ENCODE data around the gene CLCA2.

CLCA2 gene

DNA sequence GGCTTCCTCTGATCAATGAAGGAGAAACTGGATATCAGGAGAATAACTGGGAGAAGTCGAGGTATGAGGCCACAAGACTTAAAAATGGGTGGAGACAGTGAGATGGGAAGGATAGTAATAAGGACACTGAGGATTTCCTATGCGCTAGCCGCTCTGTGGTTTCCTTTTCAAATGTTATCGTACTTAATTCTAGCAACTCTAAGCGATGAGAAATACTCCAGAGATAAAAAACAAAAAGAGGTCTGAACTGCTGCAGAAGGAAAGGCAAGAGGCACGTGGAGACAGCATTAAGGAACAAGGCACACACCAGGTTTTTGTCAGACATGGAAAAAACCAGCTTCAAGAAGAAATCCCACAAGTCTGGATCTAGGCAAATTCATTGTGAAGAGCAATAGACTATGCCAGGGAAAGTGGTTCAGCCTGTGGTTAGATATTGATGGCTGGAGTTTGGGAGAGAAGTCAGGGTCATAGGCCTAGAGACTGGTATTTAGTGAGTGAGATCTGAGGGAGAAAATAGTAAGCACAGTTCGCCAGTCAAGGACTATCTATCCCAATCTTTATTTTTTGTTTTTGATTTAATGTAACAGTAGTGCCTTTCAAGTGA is 5.3 kb downstream of the CLCA2 start:
- peak; percentile 12 for DNase-seq (ENCODE audit: low read depth)

DNA sequence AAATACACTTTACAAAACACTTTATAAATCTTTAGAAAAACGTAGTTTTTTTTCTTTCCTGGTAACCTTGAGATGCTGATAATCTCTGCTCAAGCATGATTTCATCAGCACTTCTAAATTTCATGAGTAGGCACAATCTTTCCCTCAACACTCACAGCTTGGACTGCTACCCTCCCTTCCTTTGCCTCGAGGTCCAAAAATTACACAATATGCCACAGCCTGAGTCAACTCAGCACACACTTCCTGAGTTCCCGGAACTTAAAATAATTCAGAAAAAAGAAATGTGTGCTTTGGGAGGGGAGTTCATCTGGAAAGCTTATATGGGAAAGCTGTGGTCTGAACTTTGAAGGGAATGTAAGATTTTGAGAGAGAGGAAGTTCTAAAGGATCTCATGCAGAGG is 5.9 kb downstream of the CLCA2 start:
- peak; percentile 70 for DNase-seq (ENCODE audit: low read depth)

DNA sequence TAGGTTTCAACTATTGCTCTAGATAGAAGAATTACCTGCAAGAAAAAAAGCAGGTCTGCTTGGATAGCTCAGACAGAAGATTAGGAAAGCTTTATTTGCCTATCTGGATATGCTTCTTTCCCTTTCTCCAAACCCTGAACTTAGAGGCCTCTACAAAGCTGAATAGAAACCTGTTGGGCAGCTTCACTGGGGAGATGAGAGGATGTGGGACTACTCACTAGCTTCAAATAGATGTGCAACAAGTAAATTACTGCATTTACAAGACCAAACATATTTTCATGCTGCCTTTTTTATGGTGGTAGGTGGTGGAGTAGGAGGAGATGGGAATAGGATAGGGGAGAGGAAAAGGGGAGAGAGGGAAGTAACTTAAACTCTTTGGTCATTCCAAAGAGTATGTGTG is 6.4 kb downstream of the CLCA2 start:
- no peak for DNase-seq (ENCODE audit: low read depth)

DNA sequence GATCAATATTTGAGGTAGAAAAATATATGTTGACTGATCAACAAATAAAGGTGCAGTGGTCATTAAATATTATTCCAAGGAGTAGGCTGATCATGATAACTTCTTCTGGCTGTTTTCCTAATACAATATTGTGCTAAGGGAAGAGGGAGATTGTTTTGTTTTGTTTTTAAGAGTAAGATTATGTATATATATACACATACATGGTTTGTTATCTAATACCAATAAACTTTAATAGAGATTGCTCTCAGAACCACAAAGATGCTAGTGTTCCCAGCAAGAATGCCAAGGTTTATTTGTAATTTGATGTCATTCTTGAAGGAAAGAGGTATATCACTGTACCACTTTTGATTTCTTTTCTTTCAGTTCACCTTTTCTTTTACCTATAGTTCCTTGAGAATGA is 10.1 kb downstream of the CLCA2 start:
- DNase-seq (ENCODE audit: low read depth): no peak

DNA sequence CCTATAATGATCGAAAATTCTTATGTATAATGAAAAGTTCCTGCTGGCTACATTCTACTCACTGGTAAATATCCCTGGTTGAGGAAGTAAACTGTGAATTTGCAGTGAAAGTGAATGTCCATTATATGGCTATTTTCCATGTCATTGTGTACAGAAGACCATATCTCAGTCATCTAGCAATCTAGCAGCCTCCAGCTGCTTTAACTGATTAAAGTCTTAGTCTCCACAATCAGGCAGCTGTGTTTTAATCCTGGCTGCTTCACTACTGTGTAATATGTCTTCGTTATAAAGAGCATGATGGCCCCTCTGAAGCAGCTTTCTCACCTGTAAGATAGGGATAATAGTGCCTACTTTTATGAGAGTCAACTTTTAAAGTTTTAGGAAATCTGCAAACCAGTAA is 11.4 kb downstream of the CLCA2 start:
- DNase-seq (ENCODE audit: low read depth): no peak

DNA sequence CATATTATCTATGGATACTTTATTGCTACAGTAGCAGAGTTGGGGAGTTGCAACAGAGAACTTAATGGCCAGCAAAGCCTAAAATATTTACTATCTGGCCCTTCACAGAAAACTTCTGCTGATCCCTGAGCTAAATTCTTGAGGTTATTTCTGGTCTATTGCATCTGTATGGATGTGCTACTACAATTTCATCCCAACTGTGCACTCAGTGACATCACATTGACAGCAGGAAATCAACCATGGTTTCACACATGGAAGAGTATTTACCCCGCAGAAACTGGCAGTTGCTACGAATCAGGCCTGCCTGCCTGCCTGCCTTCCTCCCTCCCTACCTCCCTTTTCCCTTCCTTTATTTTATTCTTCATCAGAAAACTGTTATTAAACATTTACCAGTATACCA is 12.1 kb downstream of the CLCA2 start:
- no peak for DNase-seq (ENCODE audit: low read depth)

DNA sequence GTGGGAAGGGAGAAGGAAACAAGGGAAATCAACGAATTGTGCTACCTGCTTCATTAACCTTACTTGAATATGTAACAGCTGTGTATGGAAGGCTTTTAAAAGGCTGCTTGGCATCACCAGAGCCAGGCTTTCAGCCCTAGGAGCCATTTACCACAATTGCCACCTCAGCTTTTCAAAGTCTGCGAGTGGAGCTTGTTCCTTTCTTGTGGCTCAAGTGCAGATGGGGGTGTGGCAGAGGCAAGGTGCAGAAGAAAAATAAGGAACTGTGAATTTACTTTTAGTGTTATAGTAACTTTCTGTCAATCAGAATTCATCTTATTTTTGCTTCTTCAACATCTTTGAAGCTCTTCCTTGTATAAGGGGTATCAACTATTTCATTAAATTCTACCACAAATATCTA is 17.6 kb downstream of the CLCA2 start:
- no peak for DNase-seq (ENCODE audit: low read depth)

DNA sequence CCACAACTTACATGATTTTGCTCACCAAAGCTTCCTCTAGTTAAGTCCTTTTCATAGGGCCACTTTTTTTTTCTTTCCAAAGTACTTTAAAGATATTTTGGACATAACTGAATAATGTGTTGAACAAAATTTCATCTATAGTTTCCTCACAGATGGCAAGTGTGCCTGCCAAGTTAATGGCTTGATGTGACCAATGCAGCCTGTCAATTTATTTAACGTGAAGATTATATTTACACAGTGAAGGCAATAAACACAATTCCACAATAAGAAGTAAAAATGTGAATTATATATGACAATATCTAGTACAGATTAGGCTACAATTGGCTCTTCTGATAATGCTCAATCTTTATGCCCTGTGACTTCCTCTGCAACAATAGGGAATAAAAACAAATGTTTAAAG is 18.0 kb downstream of the CLCA2 start:
- DNase-seq (ENCODE audit: low read depth): no peak

DNA sequence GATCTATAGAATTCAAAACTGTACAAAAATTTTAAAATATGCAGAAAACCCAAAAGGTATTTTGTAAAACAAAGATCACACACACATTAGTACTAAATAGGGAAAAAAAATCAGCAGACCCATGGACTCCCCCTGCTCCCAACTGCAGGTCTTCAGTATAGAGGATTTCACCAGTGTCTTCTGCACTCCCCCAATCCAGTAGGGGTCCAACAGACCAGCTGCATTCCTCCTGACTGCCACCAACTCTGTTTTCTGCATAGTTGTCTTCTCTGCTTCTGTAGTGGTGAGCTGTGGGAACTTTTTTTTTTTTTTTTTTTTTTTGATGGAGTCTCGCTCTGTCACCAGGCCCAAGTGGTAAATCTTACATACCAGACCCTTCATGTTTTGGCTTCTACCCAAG is 21.9 kb downstream of the CLCA2 start:
- DNase-seq (ENCODE audit: low read depth): no peak

DNA sequence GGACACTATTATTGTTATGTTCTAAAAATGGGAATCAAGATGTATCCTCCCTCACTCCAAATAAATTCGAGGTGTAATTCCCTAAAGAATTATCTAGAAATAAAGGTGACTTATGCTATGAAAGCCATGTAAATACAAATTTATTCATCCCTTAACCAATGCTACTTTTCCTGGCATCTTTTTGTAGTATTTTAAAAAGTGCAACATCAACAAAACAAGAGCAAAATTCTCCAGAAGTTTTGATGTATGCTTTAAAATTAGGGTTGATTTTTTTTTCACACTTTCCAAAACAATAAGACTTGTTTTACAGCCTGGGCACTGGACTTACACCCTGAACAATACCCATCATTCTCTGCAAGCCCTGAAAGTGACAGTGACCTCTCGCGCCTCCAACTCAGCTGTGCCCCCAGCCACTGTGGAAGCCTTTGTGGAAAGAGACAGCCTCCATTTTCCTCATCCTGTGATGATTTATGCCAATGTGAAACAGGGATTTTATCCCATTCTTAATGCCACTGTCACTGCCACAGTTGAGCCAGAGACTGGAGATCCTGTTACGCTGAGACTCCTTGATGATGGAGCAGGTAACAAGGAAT is 23.3 kb downstream of the CLCA2 start:
- no peak for DNase-seq (ENCODE audit: low read depth)

DNA sequence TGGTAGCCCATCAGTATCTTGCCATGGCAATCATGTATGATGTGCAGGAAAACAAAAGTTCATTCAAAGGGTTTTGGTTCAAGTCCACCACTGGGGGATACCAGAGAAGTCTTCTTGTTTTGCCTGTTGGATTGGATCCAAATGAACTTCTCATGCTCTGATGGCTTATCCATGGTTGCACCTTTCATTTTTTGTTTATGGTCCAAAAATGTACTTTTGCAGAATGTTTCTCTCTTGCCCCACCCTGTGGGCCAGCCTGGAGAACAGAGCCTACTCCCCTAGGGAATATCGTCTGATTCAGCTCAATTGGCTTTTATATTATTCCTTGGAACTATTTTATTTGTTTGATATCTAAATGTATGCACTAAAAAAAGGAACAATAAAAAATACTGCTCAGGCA is 24.7 kb downstream of the CLCA2 start:
- DNase-seq (ENCODE audit: low read depth): no peak

DNA sequence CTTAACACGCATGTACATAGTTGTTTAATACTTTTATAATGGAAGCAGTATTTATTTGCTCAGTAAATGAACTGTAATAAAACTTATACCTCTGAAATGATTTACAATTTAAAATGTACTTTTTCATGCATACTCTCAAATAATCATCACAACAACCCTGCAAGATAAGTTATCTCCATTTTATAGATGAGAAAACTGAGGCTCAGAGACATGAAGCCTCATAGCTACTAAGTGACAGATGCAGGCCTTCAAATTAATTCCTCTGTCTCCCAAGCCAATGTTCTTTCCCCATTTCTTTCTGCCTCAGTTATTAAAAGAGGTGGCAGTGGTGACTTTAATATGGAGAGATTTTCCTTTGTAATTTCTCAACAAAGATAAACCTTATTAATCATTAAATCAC is 25.1 kb downstream of the CLCA2 start:
- DNase-seq (ENCODE audit: low read depth): no peak

DNA sequence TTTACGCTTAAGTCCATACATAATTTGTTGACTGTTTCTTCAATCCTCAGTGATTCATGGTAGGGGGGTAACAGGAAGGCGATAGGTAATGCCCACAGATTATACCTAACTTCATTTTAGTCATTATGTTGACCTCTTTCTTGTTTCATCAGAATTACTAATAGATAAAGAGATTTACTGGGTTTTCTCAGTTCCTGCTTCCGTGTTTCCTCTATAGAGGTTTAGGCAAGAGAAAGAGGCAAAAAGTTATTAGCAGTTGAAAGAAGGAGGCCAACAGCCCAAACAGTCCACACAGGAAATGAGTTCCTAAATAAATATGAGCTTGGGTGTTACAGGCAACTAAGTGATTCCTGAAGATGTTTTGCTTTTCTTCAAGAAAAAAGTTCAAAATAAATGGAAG is 26.9 kb downstream of the CLCA2 start:
- no peak for DNase-seq (ENCODE audit: low read depth)

DNA sequence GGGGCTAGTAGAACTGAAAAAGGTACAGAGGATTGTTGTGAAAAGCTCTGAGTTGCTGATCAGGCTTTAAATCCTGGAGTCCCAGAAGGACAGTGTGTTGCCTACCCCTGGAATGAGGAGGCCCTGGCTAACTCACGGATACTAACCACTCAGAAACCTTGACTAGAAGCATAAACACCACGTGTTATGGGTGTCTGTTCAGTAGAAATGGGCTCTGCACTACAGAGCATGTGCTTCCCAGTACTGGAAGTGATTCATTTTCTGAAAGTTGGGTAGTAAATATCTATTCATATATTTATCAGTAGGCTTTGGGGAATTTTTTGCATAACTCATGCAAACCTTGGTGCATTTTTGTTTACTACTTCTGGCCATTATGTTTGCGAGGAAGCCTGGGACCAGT is 29.7 kb downstream of the CLCA2 start:
- DNase-seq (ENCODE audit: low read depth): no peak

DNA sequence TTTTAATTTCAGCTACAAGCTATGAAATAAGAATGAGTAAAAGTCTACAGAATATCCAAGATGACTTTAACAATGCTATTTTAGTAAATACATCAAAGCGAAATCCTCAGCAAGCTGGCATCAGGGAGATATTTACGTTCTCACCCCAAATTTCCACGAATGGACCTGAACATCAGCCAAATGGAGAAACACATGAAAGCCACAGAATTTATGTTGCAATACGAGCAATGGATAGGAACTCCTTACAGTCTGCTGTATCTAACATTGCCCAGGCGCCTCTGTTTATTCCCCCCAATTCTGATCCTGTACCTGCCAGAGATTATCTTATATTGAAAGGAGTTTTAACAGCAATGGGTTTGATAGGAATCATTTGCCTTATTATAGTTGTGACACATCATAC is 31.1 kb downstream of the CLCA2 start:
- no peak for DNase-seq (ENCODE audit: low read depth)

DNA sequence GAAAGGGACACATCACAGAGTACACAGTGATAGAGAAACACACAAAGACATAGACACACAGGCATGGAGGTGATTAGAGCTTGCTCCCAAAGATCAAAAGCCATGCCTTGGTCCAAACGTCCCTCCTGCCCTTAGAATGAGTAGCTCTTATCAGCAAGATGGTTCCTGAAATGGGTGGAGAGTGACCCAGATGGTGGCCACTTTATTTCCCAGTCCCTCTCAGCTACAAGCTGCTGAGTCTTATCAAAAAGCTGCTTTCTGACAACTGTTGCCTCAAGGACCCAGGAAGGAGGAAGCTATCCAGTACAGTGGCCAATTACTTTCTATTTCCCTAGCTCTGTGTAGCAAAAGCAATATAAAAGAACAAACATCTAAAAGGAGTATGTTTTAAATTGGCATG is 37.0 kb downstream of the CLCA2 start:
- peak; percentile 45 for DNase-seq (ENCODE audit: low read depth)

DNA sequence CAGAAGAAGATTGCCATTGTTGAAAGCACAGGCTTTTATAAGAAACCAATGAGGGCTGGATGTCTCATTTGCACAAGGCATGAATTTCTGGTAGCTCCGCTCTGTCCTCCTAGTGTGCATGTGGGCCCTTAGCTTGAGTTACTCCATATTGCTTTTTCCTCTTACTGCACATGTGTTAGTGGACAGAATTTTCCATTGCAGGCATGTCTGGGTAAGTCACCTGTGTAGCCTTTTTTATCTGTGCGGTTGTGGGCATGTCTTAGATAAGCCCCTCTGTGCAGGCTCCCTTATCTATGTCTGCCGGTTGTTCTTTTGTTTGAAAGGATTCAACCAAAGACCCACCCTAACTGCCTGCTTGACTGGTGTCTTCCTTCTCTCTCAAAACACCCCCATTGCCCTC is 37.5 kb downstream of the CLCA2 start:
- DNase-seq (ENCODE audit: low read depth): peak; percentile 86

DNA sequence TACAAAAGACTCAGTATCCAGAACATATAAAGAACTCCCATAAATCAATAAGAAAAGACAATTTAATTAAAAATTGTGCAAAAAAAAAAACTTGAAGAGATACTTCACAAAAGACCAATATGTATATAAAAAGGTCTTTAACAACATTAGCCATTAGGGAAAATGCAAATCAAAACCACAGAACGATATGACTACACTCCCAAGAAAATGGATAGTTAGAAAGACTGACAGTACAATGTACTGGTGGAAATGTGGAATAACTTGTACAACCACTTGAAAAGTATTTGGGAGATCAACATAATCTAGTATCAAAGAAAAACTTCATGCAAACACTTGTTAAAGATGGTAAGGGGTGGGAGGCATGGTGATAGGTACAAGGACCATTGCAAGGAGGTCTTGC is 40.8 kb downstream of the CLCA2 start:
- no peak for DNase-seq (ENCODE audit: low read depth)

DNA sequence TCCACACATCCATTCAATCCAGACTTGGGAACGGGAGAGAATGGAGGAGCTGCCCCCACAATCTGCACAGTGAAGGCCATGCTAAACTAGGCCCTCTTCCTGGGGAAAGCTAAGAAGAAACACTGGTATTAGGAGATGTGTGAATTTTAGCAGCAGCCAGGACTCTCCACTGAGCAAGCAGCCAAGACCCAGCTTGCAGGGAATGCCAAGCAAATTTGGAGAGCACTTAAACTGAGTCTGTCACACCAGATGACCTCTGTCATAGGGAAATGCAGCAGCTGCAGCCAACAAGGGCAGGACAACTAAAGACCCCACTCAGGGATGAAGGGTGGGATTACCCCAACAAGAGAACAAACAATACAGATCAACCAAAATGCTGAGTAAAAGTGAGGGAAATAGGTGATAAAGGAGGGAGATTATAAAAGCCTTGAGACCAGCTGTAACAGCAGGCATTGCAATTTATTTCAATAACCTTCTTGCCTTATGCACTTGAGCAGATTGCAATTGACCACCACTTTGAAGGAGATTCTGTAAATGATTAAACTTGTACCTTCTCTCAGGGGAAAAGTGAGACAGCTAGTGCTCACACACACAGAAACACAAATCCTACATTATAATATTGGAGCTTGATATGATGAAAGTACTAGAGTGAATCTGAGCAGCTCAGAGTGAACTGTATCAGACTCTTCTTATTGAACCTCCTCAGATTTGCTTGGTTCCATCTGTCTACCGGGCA is 42.3 kb downstream of the CLCA2 start:
- DNase-seq (ENCODE audit: low read depth): no peak

DNA sequence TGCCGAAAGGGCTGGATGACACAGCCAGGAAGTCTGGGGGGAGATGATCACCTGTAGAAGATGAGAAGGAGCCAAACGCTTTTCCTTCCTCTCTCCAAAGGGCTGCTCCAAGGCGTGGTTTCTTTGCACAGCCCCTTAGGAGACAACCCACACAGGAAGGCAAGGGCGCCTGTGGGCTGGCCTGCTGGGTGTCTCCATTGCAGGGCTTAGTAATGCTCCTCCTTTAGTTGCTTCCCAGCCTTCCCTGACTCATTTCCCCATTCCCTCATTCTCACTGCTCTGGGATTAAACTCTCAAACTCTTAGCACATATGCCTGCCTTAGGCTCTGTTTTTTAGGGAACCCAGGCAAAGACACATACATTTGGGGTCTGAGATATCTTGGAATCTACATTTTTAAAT is 43.0 kb downstream of the CLCA2 start:
- no peak for DNase-seq (ENCODE audit: low read depth)

DNA sequence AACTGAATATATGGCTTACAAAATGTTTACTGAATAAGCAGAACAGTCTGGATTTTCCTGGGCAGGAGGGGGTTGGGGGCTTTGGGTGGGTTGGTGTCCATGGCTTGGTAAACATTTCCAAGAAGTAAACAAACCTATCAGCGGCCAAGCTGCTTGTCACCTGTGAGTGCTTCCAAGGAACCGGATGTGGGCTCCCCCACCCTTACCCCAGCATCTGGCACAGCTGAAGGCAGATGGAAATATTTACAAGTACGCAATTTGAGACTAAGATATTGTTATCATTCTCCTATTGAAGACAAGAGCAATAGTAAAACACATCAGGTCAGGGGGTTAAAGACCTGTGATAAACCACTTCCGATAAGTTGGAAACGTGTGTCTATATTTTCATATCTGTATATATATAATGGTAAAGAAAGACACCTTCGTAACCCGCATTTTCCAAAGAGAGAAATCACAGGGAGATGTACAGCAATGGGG is 44.6 kb downstream of the CLCA2 start, which contains the start of gene CLCA1:
CLCA1 (plus strand) TSS at position 427 of the 477 bp plus-strand sequence; CDS start at position 472, 45 bp downstream.
- no peak for DNase-seq (ENCODE audit: low read depth)

DNA sequence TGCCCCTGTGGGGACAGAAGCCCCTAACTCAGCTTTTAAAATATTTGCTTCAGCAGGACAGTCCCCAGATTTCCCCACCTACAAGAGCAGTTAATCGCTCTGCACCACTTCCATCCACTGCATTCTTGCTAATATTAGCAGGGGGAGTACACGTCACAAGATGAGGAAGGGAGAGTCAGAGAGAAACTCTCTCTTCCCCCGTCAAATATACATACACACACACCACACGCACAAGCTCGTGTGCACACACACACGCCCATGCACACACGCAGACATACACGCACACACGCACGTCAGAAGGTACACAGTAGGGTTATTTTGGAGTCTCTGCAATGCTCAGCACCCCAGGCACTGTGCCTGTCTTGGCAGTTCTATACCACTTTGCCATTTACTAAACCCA is 46.9 kb downstream of the CLCA2 start:
- DNase-seq (ENCODE audit: low read depth): no peak

DNA sequence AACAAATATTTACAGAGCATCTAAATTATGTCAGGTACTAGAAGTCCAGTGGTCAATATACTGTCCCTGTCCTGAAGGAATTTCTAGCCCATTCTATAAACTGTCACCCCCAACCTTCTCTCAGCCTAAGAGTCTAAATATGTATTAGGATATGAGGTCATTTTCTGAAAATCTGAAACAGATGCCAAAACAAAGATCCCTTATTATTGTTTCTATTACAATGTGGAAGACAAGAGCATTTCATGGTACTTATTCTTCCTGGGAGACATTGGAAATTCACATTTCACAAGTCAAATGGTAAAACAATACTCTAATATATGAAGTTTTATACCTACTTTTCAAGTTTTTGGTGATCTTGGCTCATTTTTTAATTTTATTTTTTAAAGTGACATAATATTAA is 47.3 kb downstream of the CLCA2 start:
- DNase-seq (ENCODE audit: low read depth): no peak

DNA sequence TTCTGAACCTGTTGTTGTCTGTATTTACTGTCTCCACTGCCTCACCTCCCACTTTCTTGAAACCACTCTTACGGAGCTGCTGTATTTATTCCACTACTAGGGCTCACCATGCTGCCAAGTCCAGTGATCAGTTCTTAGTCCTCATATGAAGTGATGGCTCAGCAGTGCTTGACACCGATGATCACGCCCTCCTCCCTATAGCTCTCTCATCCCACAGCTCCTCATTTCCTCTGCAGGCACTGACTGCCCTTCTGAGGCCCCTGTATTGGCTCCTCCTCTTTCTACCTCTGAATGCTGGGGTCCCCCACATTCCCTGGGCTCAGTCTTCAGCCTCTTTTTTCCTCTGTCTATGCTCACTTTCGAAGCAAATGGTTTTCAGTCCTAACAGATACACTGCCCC is 48.2 kb downstream of the CLCA2 start:
- no peak for DNase-seq (ENCODE audit: low read depth)

Data from CMK (cell line).